Thyroid gland (tissue), 4 donors: ENCODE measurements around the gene ATAD2B. TPM values are rescaled to one million over a fixed set of nuclear protein-coding genes. Genes with fewer than 3 reads are reported as not detected.

Experiments used
- DNase-seq, 2 donors: peaks; one replicate each; pipeline ENCODE4 v3.0.0-alpha.2; 2019
- H3K27ac ChIP-seq, 3 donors: fragments of 200-600 bp; sonication (generic); 1 replicate in 2 of 3; 2 replicates in 1 of 3; pipeline ENCODE4 v1.5.1; 2016 to 2019; ENCODE audit warnings: mild to moderate bottlenecking in 1 of 3, moderate library complexity in 1 of 3
- H3K27me3 ChIP-seq: fragments of 200-600 bp; sonication (generic); one replicate; pipeline ENCODE4 v1.5.1; 2019
- H3K36me3 ChIP-seq, 2 donors: fragments of 200-600 bp; sonication (generic); one replicate each; pipeline ENCODE4 v1.5.1; 2016 to 2019
- H3K4me1 ChIP-seq, 2 donors: fragments of 200-600 bp; sonication (generic); one replicate each; pipeline ENCODE4 v1.5.1; 2017 to 2019
- H3K4me3 ChIP-seq, 3 donors: fragments of 200-600 bp; sonication (generic); replicated peaks in 1 of 3; 1 replicate in 2 of 3; 2 replicates in 1 of 3; pipeline ENCODE4 v1.5.1; 2016; ENCODE audit warnings: mild to moderate bottlenecking in 1 of 3
- H3K9me3 ChIP-seq: fragments of 200-600 bp; sonication (generic); one replicate; pipeline ENCODE4 v1.5.1; 2017
- CTCF ChIP-seq, 6 experiments: fragments of 200-600 bp in 3 of 6; fragments of 450-650 bp in 3 of 6; sonication (generic) in 3 of 6; IDR thresholded peaks; one replicate each; pipeline ENCODE4 v1.5.1; 2016 to 2019; ENCODE audit warnings: antibody characterized with exemption in 6 of 6, mild to moderate bottlenecking in 2 of 6, inconsistent platforms in 1 of 6, moderate library complexity in 1 of 6
- POLR2A ChIP-seq, 2 donors: fragments of 450-650 bp; IDR thresholded peaks; one replicate each; pipeline ENCODE4 v1.6.1; 2017; ENCODE audit warnings: antibody characterized with exemption in 2 of 2, mild to moderate bottlenecking in 2 of 2, moderate library complexity in 1 of 2
- WGBS, 2 donors: methylation state at CpG; one replicate each; pipeline ENCODE4 v1.1.5; 2017; 5-methylcytosine and 5-hydroxymethylcytosine counted together
- intact Hi-C: fragments of 100-400 bp; cut with DNase I; formaldehyde crosslinking; loops from one replicate; pipeline ENCODE4 v1.15.1; 2023
- total RNA-seq, 4 donors: library from RNA; depleted of rRNA; stranded (reverse); fragments of >200 nt; gene quantifications; one replicate each; pipeline ENCODE4 v1.2.3, GENCODE V29; 2016

Gene ATAD2B
- total RNA-seq, 4 donors from 2014 or later = 32.8 to 49.3 (median 37.3) TPM

GRCh38 chr2:23707096-23707495 lies 219.8 kb downstream of the ATAD2B start:
- Histone ChIP-seq H3K4me3 (no peak overlapping the region), H3K36me3 (peaks cover 0 to 3% of the 10 kb centered on the region in 2 donors), H3K27me3 (no peaks in the 10 kb centered on the region), H3K9me3 (no peaks in the 10 kb centered on the region), H3K27ac (no peak overlapping the region), H3K4me1 (peaks cover 0 to 3% of the 10 kb centered on the region in 2 donors)
- DNase-seq = no peak
- no peak for TF ChIP-seq CTCF (IDR thresholded peaks at IDR 0.05)
- no peak for TF ChIP-seq POLR2A (IDR thresholded peaks at IDR 0.05)
- intact Hi-C loops = no loop called here
- 86 to 90% methylated on average over 9 of the region's 9 CpGs for WGBS, 2 donors

GRCh38 chr2:23706613-23707078 lies 220.3 kb downstream of the ATAD2B start:
- TF ChIP-seq CTCF (IDR thresholded peaks at IDR 0.05) (no peak), POLR2A (IDR thresholded peaks at IDR 0.05) (no peak)
- Histone ChIP-seq H3K36me3 (peaks cover 0 to 3% of the 10 kb centered on the region in 2 donors), H3K9me3 (no peaks in the 10 kb centered on the region), H3K27ac (no peak overlapping the region), H3K4me1 (no peaks in the 10 kb centered on the region), H3K4me3 (no peak overlapping the region), H3K27me3 (no peaks in the 10 kb centered on the region)
- intact Hi-C loops = no loop called here
- 95 to 98% methylated on average over 18 of the region's 18 CpGs for WGBS, 2 donors
- no peak for DNase-seq

- Histone ChIP-seq H3K27me3 (no peaks in the 10 kb centered on the region), H3K36me3 (peaks cover 0 to 3% of the 10 kb centered on the region in 2 donors), H3K4me3 (no peak overlapping the region), H3K9me3 (no peaks in the 10 kb centered on the region), H3K27ac (no peak overlapping the region), H3K4me1 (no peaks in the 10 kb centered on the region)
- no peak for DNase-seq
- WGBS, 2 donors = 93 to 95% methylated on average over 10 to 18 of the region's 18 CpGs
- TF ChIP-seq POLR2A (IDR thresholded peaks at IDR 0.05) = no peak
- TF ChIP-seq CTCF (IDR thresholded peaks at IDR 0.05) = no peak
- intact Hi-C loops = no loop called here
Observed at GRCh38 chr2:23705771-23706612, 220.9 kb downstream of the ATAD2B start.

DNA sequence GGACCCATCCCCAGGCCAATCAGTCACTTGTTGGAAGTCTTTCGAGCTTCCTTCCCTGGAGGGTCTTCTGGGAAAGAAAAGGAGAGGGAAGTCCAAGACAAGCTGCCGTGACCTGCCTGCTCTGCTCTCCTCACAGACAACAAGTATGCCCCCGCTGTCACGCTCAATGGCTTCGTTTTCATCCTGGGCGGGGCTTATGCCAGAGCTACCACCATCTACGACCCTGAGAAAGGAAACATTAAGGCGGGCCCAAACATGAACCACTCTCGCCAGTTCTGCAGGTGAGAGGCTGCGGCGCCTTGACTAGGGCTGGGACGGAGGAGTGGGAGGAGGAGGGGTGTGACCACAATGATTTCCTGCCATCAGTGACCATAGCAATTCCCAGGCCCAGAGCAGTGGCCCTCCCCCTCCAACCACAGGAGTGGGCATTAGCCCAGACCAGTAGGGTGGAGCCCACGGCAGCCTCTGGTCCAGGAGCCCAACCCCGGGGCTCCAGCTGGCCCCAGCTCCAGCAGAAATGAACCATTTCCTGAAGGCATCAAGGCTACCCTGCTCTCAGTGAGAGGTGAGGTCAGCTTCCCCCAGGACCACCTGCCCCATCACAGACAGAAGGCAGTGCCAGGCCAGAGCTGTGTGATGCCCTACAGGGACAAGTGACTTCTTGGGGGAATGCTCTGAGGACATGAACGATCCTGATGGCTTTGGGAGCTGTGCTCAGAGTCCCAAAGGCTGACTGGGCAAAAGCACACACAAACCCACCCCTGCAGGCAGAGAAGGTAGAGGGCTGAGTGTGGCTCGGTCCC lies 223.1 kb downstream of the ATAD2B start:
- WGBS, 2 donors = 88 to 91% methylated on average over 14 of the region's 16 CpGs
- Histone ChIP-seq H3K27me3 (no peaks in the 10 kb centered on the region), H3K36me3 (peaks cover 0 to 3% of the 10 kb centered on the region in 2 donors), H3K9me3 (no peaks in the 10 kb centered on the region), H3K4me1 (no peaks in the 10 kb centered on the region), H3K4me3 (no peak overlapping the region), H3K27ac (no peak overlapping the region)
- no peak for DNase-seq
- TF ChIP-seq CTCF (IDR thresholded peaks at IDR 0.05) (no peak), POLR2A (IDR thresholded peaks at IDR 0.05) (no peak)
- intact Hi-C loops = no loop called here
